ENCODE data around the gene SLC6A4. TPM values are rescaled to one million over a fixed set of nuclear protein-coding genes. Genes with fewer than 3 reads are reported as not detected.

The SLC6A4 gene
- total and polyA plus RNA-seq, 2 of the 8 experiments (the other 6 are each of a cell fraction or from before 2014, with no cell fraction given), result 0.09 to 0.33 TPM

- TF ChIP-seq CHD7 (IDR thresholded peaks at IDR 0.05; ENCODE audit: insufficient replicate concordance, low read length) (no peak), SUZ12 (IDR thresholded peaks at IDR 0.05; ENCODE audit: low read length) (no peak), RFX5 (IDR thresholded peaks at IDR 0.05; ENCODE audit: borderline replicate concordance, low read depth, low read length) (no peak), USF2 (IDR thresholded peaks at IDR 0.05; ENCODE audit: low read length) (no peak), TCF12 (IDR thresholded peaks at IDR 0.05; ENCODE audit: low read depth, low read length) (no peak), SAP30 (IDR thresholded peaks at IDR 0.05; ENCODE audit: insufficient read depth, insufficient replicate concordance, low read length) (no peak), EZH2 (IDR thresholded peaks at IDR 0.05; ENCODE audit: low read depth, low read length, severe bottlenecking) (no peak), MAX (IDR thresholded peaks at IDR 0.05) (no peak), BACH1 (IDR thresholded peaks at IDR 0.05; ENCODE audit: low read length) (no peak), NRF1 (IDR thresholded peaks at IDR 0.05; ENCODE audit: low read depth, low read length) (no peak), SIRT6 (IDR thresholded peaks at IDR 0.05; ENCODE audit: low read length) (no peak)
Observed at GRCh38 chr17:30210901-30211300, 24.6 kb downstream of the SLC6A4 start (continued).

All from H1 (cell line).